ENCODE data around the gene ZNF74.
"Not testable (repeated sequence)": the region's sequence is repeated elsewhere in the genome, so short reads cannot be mapped to it uniquely, and the experiment has no call there.

ZNF74 gene

GRCh38 chr22:20376983-20377382, 17.0 kb upstream of the ZNF74 start:
- not testable (repeated sequence) for DNase-seq

GRCh38 chr22:20378110-20378509, 15.8 kb upstream of the ZNF74 start:
- no peak for DNase-seq

GRCh38 chr22:20378684-20379083, 15.3 kb upstream of the ZNF74 start:
- not testable (repeated sequence) for DNase-seq

- no peak for DNase-seq
These were observed 13.5 kb upstream of the ZNF74 start for GRCh38 chr22:20380486-20380885.

- DNase-seq = no peak
These were observed 10.4 kb upstream of the ZNF74 start for GRCh38 chr22:20383538-20383937.

GRCh38 chr22:20384171-20384570, 9.8 kb upstream of the ZNF74 start:
- no peak for DNase-seq

- DNase-seq = no peak
These were observed 9.1 kb upstream of the ZNF74 start for GRCh38 chr22:20384865-20385264.

- DNase-seq = no peak
These were observed 7.6 kb upstream of the ZNF74 start for GRCh38 chr22:20386336-20386735.

GRCh38 chr22:20386972-20387371, 7.0 kb upstream of the ZNF74 start:
- DNase-seq = no peak

GRCh38 chr22:20388200-20388599, 5.8 kb upstream of the ZNF74 start:
- DNase-seq = no peak

GRCh38 chr22:20389288-20389687, 4.7 kb upstream of the ZNF74 start:
- DNase-seq = no peak

- no peak for DNase-seq
These were observed 3.5 kb upstream of the ZNF74 start for GRCh38 chr22:20390394-20390907.

- DNase-seq = no peak
These were observed 2.7 kb upstream of the ZNF74 start for GRCh38 chr22:20391222-20391621.

- DNase-seq = not testable (repeated sequence)
These were observed 1.5 kb upstream of the ZNF74 start for GRCh38 chr22:20392365-20392881.

GRCh38 chr22:20392983-20393704, 807 bp upstream of the ZNF74 start:
- no peak for DNase-seq

- DNase-seq = no peak
These were observed 1.4 kb downstream of the ZNF74 start for GRCh38 chr22:20395181-20395906.

GRCh38 chr22:20395907-20396287, 1.9 kb downstream of the ZNF74 start:
- no peak for DNase-seq

GRCh38 chr22:20396639-20397038, 2.7 kb downstream of the ZNF74 start:
- no peak for DNase-seq

GRCh38 chr22:20397498-20397897, 3.5 kb downstream of the ZNF74 start:
- DNase-seq = no peak

- DNase-seq = no peak
These were observed 4.5 kb downstream of the ZNF74 start for GRCh38 chr22:20398420-20398819.

GRCh38 chr22:20399866-20400605, 6.1 kb downstream of the ZNF74 start:
- DNase-seq = no peak

GRCh38 chr22:20400606-20401375, 6.8 kb downstream of the ZNF74 start:
- no peak for DNase-seq
